Endothelial cell of umbilical vein (primary cell): Measurements from ENCODE around the gene SKIL. TPM values are rescaled to one million over a fixed set of nuclear protein-coding genes. Genes with fewer than 3 reads are reported as not detected.

Experiments
- BruUV-seq: library from RNA; stranded (reverse); fragments of 400-500 nt; replicated peaks from 2 replicates; lab custom pipeline; 2021; lab: Mats Ljungman, UMichigan
- CTCF ChIA-PET: fragments of 300-600, 350-600 bp; sonication (Branson Sonifier 250); formaldehyde crosslinking; loops from one replicate; lab custom pipeline; 2021; ENCODE audit warnings: antibody characterized with exemption, inconsistent platforms; lab: Charles Lee
- POLR2A ChIA-PET: fragments of 300-600, 350-600 bp; sonication (Branson Sonifier 250); formaldehyde crosslinking; loops from one replicate; lab custom pipeline; 2021; ENCODE audit warnings: antibody characterized with exemption, inconsistent platforms; lab: Charles Lee
- DNase-seq: peaks from one replicate; pipeline ENCODE4 v3.0.0-alpha.2; 2011; ENCODE audit warnings: low read depth, low spot score
- FAIRE-seq: peaks from 2 replicates; lab custom pipeline; 2011; peaks lifted over from hg19 to GRCh38; lab: Jason Lieb, UNC
- H2AFZ ChIP-seq: 2 replicates; pipeline ENCODE4 v1.6.0; 2012; ENCODE audit warnings: low read depth, low read length, control low read depth, inconsistent platforms
- H3K27ac ChIP-seq: 2 replicates; pipeline ENCODE4 v1.5.1; 2011; ENCODE audit warnings: low read depth, mild to moderate bottlenecking, control low read depth, low read length, moderate library complexity; ENCODE audit not compliant: insufficient read depth
- H3K27me3 ChIP-seq, 2 experiments: 2 replicates each; pipeline versions ENCODE4 v1.6.0 to v1.6.1; 2011; ENCODE audit warnings: low read length in 2 of 2, mixed read lengths in 1 of 2; ENCODE audit not compliant: control insufficient read depth in 2 of 2, insufficient read depth in 2 of 2
- H3K36me3 ChIP-seq, 2 experiments: 2 replicates in 1 of 2; 3 replicates in 1 of 2; pipeline ENCODE4 v1.5.1; 2011; ENCODE audit warnings: low read length in 2 of 2, mild to moderate bottlenecking in 1 of 2, moderate library complexity in 1 of 2; ENCODE audit not compliant: control insufficient read depth in 2 of 2, insufficient read depth in 2 of 2; ENCODE audit errors: extremely low read depth in 1 of 2
- H3K4me1 ChIP-seq: 3 replicates; pipeline ENCODE4 v1.5.1; 2011; ENCODE audit warnings: mild to moderate bottlenecking, low read length; ENCODE audit not compliant: control insufficient read depth, insufficient read depth; ENCODE audit errors: extremely low read depth
- H3K4me2 ChIP-seq: 2 replicates; pipeline ENCODE4 v1.6.1; 2011; ENCODE audit warnings: low read length, control low read depth, mixed read lengths; ENCODE audit not compliant: insufficient read depth
- H3K4me3 ChIP-seq, 3 experiments: fragments of 200-600 bp in 1 of 3; sonication (generic), shearing (Covaris generic) in 1 of 3; replicated peaks in 1 of 3; 2 replicates each; pipeline ENCODE4 v1.5.1; 2011 to 2016; ENCODE audit warnings: control low read depth in 3 of 3, low read length in 3 of 3, mild to moderate bottlenecking in 2 of 3, inconsistent platforms in 1 of 3, low read depth in 1 of 3, moderate library complexity in 1 of 3; ENCODE audit not compliant: insufficient read depth in 1 of 3
- H3K79me2 ChIP-seq: 2 replicates; pipeline ENCODE4 v1.6.0; 2012; ENCODE audit warnings: low read length, inconsistent platforms; ENCODE audit not compliant: control insufficient read depth, insufficient read depth
- H3K9ac ChIP-seq: replicated peaks from 2 replicates; pipeline ENCODE3; 2011; ENCODE audit warnings: low read length, control low read depth; ENCODE audit not compliant: insufficient read depth; ENCODE audit errors: extremely low read depth
- H3K9me1 ChIP-seq: replicated peaks from 3 replicates; pipeline ENCODE4 v1.6.0; 2011; ENCODE audit warnings: mild to moderate bottlenecking, low read length; ENCODE audit not compliant: control insufficient read depth, insufficient read depth; ENCODE audit errors: extremely low read depth
- H3K9me3 ChIP-seq: replicated peaks from 2 replicates; pipeline ENCODE4 v1.5.1; 2012; ENCODE audit warnings: low read length, inconsistent platforms; ENCODE audit not compliant: control insufficient read depth, insufficient read depth
- H4K20me1 ChIP-seq: replicated peaks from 2 replicates; pipeline ENCODE3; 2011; ENCODE audit warnings: mild to moderate bottlenecking, low read length; ENCODE audit not compliant: control insufficient read depth, insufficient read depth; ENCODE audit errors: extremely low read depth
- CTCF ChIP-seq, 2 donors: IDR thresholded peaks; 1 replicate in 1 of 2; 2 replicates in 1 of 2; pipeline ENCODE4 v1.5.1; 2011; ENCODE audit warnings: low read length in 2 of 2, mild to moderate bottlenecking in 2 of 2, moderate library complexity in 2 of 2, control low read depth in 1 of 2, inconsistent platforms in 1 of 2, low read depth in 1 of 2; ENCODE audit not compliant: insufficient read depth in 1 of 2; ENCODE audit errors: extremely low read depth in 1 of 2
- EZH2 ChIP-seq: IDR thresholded peaks from 2 replicates; pipeline ENCODE4 v1.6.1; 2012; ENCODE audit warnings: borderline replicate concordance, low read depth, mild to moderate bottlenecking, moderate library complexity, low read length, inconsistent platforms; ENCODE audit not compliant: severe bottlenecking
- FOS ChIP-seq: IDR thresholded peaks from 2 replicates; pipeline ENCODE4 v1.6.1; 2011; ENCODE audit warnings: mild to moderate bottlenecking, low read length, moderate library complexity, borderline replicate concordance; ENCODE audit not compliant: insufficient read depth
- GATA2 ChIP-seq: IDR thresholded peaks from 2 replicates; pipeline ENCODE4 v1.7.0; 2011; ENCODE audit warnings: low read depth, mild to moderate bottlenecking, moderate library complexity, mixed read lengths, low read length; ENCODE audit not compliant: insufficient read length, insufficient read depth
- JUN ChIP-seq: IDR thresholded peaks from 2 replicates; pipeline ENCODE4 v1.6.1; 2011; ENCODE audit warnings: borderline replicate concordance, low read depth; ENCODE audit not compliant: insufficient read length, insufficient read depth
- MYC ChIP-seq: IDR thresholded peaks from one replicate; pipeline ENCODE4 v1.6.1; 2011; ENCODE audit warnings: mild to moderate bottlenecking, low read depth, low read length
- POLR2A ChIP-seq: IDR thresholded peaks from 2 replicates; pipeline ENCODE4 v1.6.1; 2012; ENCODE audit warnings: low read depth, mild to moderate bottlenecking, control low read depth, low read length
- POLR2AphosphoS5 ChIP-seq: IDR thresholded peaks from 2 replicates; pipeline ENCODE4 v1.6.1; 2012; ENCODE audit warnings: low read depth, mild to moderate bottlenecking, control low read depth, low read length, moderate library complexity; ENCODE audit not compliant: insufficient read depth
- dilution Hi-C: fragments of 300-500 bp; cut with MboI; formaldehyde crosslinking; loops from one replicate; pipeline ENCODE4 v1.15.0; 2019; ENCODE audit warnings: low sequenced_read_pairs; ENCODE audit not compliant: extremely low pct_ligation_motif_present
- intact Hi-C: fragments of 100-400 bp; cut with micrococcal nuclease; formaldehyde crosslinking; loops from one replicate; pipeline ENCODE4 v1.10.0; 2022
- polyA plus RNA-seq, 4 experiments: library from polyadenylated mRNA; depleted of rRNA in 3 of 4; stranded (reverse) in 3 of 4; unstranded in 1 of 4; fragments of >200 nt; gene quantifications; 2 replicates each; pipeline versions ENCODE4 v1.2.1 to v1.2.3, GENCODE V29; 2011 to 2012; ENCODE audit warnings: missing spikeins in 1 of 4
- total RNA-seq: library from RNA; stranded (reverse); gene quantifications from 2 replicates; pipeline ENCODE4 v1.2.3, GENCODE V29; 2021
- TF ChIP-seq, protein P1 (sequence below): IDR thresholded peaks from 2 replicates; pipeline ENCODE4 v1.6.1; 2011; ENCODE audit not compliant: insufficient read depth, insufficient read length

Gene SKIL
- total and polyA plus RNA-seq, 2 donors (not counting 3 experiments of a cell fraction or from before 2014, with no cell fraction given) = 18.4 to 135 TPM

- ChIA-PET POLR2A (no interaction called here), CTCF (no interaction called here)
- dilution Hi-C loops = no loop called here
Observed at GRCh38 chr3:170337420-170337819, 20.1 kb upstream of the SKIL start.

More at GRCh38 chr3:170337420-170337819, 20.1 kb upstream of the SKIL start:
- Histone ChIP-seq H3K9ac (no peak overlapping the region), H3K36me3 (no peaks in the 10 kb centered on the region), H3K9me3 (no peaks in the 10 kb centered on the region), H4K20me1 (no peaks in the 10 kb centered on the region), H3K27ac (no peak overlapping the region), H2AFZ (no peak overlapping the region), H3K4me2 (no peak overlapping the region), H3K9me1 (no peaks in the 10 kb centered on the region), H3K4me3 (no peak overlapping the region), H3K27me3 (no peaks in the 10 kb centered on the region), H3K79me2 (no peaks in the 10 kb centered on the region), H3K4me1 (no peaks in the 10 kb centered on the region)
- FAIRE-seq = no peak
- DNase-seq = no peak
- TF ChIP-seq POLR2A (no peak), JUN (no peak), CTCF (IDR thresholded peaks at IDR 0.05; ENCODE audit: extremely low read depth in 1 of 2, insufficient read depth in 1 of 2, low read depth in 1 of 2, low read length in 2 of 2) (no peak), FOS (no peak), EZH2 (no peak), MYC (no peak), POLR2AphosphoS5 (no peak), GATA2 (no peak)
- TF ChIP-seq, protein P1, sequence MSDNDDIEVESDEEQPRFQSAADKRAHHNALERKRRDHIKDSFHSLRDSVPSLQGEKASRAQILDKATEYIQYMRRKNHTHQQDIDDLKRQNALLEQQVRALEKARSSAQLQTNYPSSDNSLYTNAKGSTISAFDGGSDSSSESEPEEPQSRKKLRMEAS = no peak
- BruUV-seq = no TSS peak
- intact Hi-C loops = no loop called here
